ENCODE measurements around the gene ALPK3. TPM values are rescaled to one million over a fixed set of nuclear protein-coding genes. Genes with fewer than 3 reads are reported as not detected.
A peak's percentile ranks its signal among the peaks of the same experiment; 100 is the strongest.

Gene ALPK3
- total RNA-seq, 1 donor from 2014 or later: 94.2 TPM

GRCh38 chr15:84775867-84776449 is 41.2 kb upstream of the ALPK3 start:
- Mint-ChIP-seq H3K4me3 (ENCODE audit: unreplicated experiment) (no peak overlapping the region), H3K27me3 (ENCODE audit: unreplicated experiment) (no peaks in the 10 kb centered on the region), H3K36me3 (ENCODE audit: low read depth, unreplicated experiment) (peaks cover 3% of the 10 kb centered on the region), H3K9me3 (ENCODE audit: unreplicated experiment) (no peaks in the 10 kb centered on the region), H3K4me1 (ENCODE audit: unreplicated experiment) (peaks cover 13% of the 10 kb centered on the region), H3K27ac (ENCODE audit: unreplicated experiment) (no peak overlapping the region)
- TF ChIP-seq CTCF (IDR thresholded peaks at IDR 0.05; ENCODE audit: unreplicated experiment): no peak
- DNase-seq (ENCODE audit: low spot score): no peak

GRCh38 chr15:84778194-84778593 is 39.0 kb upstream of the ALPK3 start:
- no peak for DNase-seq (ENCODE audit: low spot score)
- Mint-ChIP-seq H3K27ac (ENCODE audit: unreplicated experiment) (no peak overlapping the region), H3K4me3 (ENCODE audit: unreplicated experiment) (no peak overlapping the region)

GRCh38 chr15:84780492-84780891 is 36.7 kb upstream of the ALPK3 start:
- TF ChIP-seq CTCF (IDR thresholded peaks at IDR 0.05; ENCODE audit: unreplicated experiment): no peak
- no peaks in the 10 kb centered on the region for H3K9me3 Mint-ChIP-seq (ENCODE audit: unreplicated experiment)
- H3K27ac Mint-ChIP-seq (ENCODE audit: unreplicated experiment): no peak overlapping the region
- H3K4me3 Mint-ChIP-seq (ENCODE audit: unreplicated experiment): no peak overlapping the region
- peaks cover 26% of the 10 kb centered on the region for H3K36me3 Mint-ChIP-seq (ENCODE audit: low read depth, unreplicated experiment)
- no peak for DNase-seq (ENCODE audit: low spot score)
- no peaks in the 10 kb centered on the region for H3K27me3 Mint-ChIP-seq (ENCODE audit: unreplicated experiment)
- H3K4me1 Mint-ChIP-seq (ENCODE audit: unreplicated experiment): peaks cover 3% of the 10 kb centered on the region

More at GRCh38 chr15:84778194-84778593, 39.0 kb upstream of the ALPK3 start:
- H3K36me3 Mint-ChIP-seq (ENCODE audit: low read depth, unreplicated experiment): peaks cover 8% of the 10 kb centered on the region
- H3K4me1 Mint-ChIP-seq (ENCODE audit: unreplicated experiment): peaks cover 4% of the 10 kb centered on the region
- no peaks in the 10 kb centered on the region for H3K27me3 Mint-ChIP-seq (ENCODE audit: unreplicated experiment)
- TF ChIP-seq CTCF (IDR thresholded peaks at IDR 0.05; ENCODE audit: unreplicated experiment): no peak
- no peaks in the 10 kb centered on the region for H3K9me3 Mint-ChIP-seq (ENCODE audit: unreplicated experiment)

DNA sequence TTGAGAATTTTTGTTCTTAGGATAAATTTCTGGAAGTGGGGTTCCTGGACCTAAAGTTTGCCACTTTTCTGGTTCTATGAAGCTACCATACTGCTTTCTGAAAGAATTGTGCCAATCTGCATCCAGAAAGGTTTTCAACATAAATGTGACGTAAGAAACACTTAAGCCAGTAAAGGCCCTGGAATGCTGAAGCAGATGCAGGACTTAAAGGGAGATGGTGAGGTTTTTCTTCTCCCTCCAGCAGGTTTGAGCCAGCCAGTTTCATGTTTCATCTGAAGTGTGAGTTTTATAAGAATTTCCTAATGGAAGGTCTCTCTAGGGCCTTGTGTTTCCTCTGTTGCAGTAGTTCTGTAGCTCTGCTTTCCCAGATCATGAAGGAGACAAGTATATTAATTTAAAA is 35.7 kb upstream of the ALPK3 start:
- H3K27me3 Mint-ChIP-seq (ENCODE audit: unreplicated experiment): no peaks in the 10 kb centered on the region
- TF ChIP-seq CTCF (IDR thresholded peaks at IDR 0.05; ENCODE audit: unreplicated experiment): no peak
- H3K9me3 Mint-ChIP-seq (ENCODE audit: unreplicated experiment): no peaks in the 10 kb centered on the region
- no peak for DNase-seq (ENCODE audit: low spot score)
- peaks cover 28% of the 10 kb centered on the region for H3K36me3 Mint-ChIP-seq (ENCODE audit: low read depth, unreplicated experiment)
- no peak overlapping the region for H3K4me3 Mint-ChIP-seq (ENCODE audit: unreplicated experiment)
- H3K4me1 Mint-ChIP-seq (ENCODE audit: unreplicated experiment): peaks cover 6% of the 10 kb centered on the region
- H3K27ac Mint-ChIP-seq (ENCODE audit: unreplicated experiment): no peak overlapping the region

GRCh38 chr15:84782346-84782745 is 34.8 kb upstream of the ALPK3 start:
- H3K9me3 Mint-ChIP-seq (ENCODE audit: unreplicated experiment): no peaks in the 10 kb centered on the region

More at GRCh38 chr15:84782346-84782745, 34.8 kb upstream of the ALPK3 start:
- peaks cover 6% of the 10 kb centered on the region for H3K4me1 Mint-ChIP-seq (ENCODE audit: unreplicated experiment)
- peaks cover 28% of the 10 kb centered on the region for H3K36me3 Mint-ChIP-seq (ENCODE audit: low read depth, unreplicated experiment)
- TF ChIP-seq CTCF (IDR thresholded peaks at IDR 0.05; ENCODE audit: unreplicated experiment): no peak
- peak overlapping the region; percentile 30 for H3K27ac Mint-ChIP-seq (ENCODE audit: unreplicated experiment)
- DNase-seq (ENCODE audit: low spot score): no peak
- H3K27me3 Mint-ChIP-seq (ENCODE audit: unreplicated experiment): no peaks in the 10 kb centered on the region
- no peak overlapping the region for H3K4me3 Mint-ChIP-seq (ENCODE audit: unreplicated experiment)

Data from endothelial cell (in vitro differentiated cells).